Panc1 (cell line): ENCODE results near the gene STAT4. TPM values are rescaled to one million over a fixed set of nuclear protein-coding genes. Genes with fewer than 3 reads are reported as not detected.
A peak's percentile ranks its signal among the peaks of the same experiment; 100 is the strongest.

Experiments
- ATAC-seq: fragments of 200-7000 bp; cut with Tn5 transposase; 2 replicates; pipeline ENCODE4 v1.9.1; 2020; ENCODE audit warnings: mild to moderate bottlenecking, moderate library complexity
- BruUV-seq: library from RNA; stranded (reverse); fragments of 400-500 nt; replicated peaks from 2 replicates; lab custom pipeline; 2021; lab: Mats Ljungman, UMichigan
- CTCF ChIA-PET: fragments of 300-600 bp; sonication (Branson Sonifier 250); formaldehyde crosslinking; loops from one replicate; lab custom pipeline; 2022; ENCODE audit warnings: antibody characterized with exemption; lab: Charles Lee
- POLR2A ChIA-PET: fragments of 300-600 bp; sonication (Branson Sonifier 250); formaldehyde crosslinking; loops from one replicate; lab custom pipeline; 2022; ENCODE audit warnings: antibody characterized with exemption; lab: Charles Lee
- DNase-seq: peaks from one replicate; pipeline ENCODE4 v3.0.0-alpha.2; 2010; ENCODE audit warnings: low read depth, low spot score
- H3K27ac ChIP-seq: 2 replicates; pipeline ENCODE4 v1.5.1; 2011; ENCODE audit warnings: mild to moderate bottlenecking, low read length, inconsistent platforms
- H3K27me3 ChIP-seq: fragments of 200-500 bp; sonication (Bioruptor generic); 2 replicates; pipeline ENCODE4 v1.6.0; 2014; ENCODE audit warnings: low read length, inconsistent platforms; ENCODE audit not compliant: control insufficient read depth, insufficient read depth
- H3K36me3 ChIP-seq: fragments of 200-500 bp; sonication (Bioruptor generic); 2 replicates; pipeline ENCODE4 v1.5.1; 2014; ENCODE audit warnings: inconsistent platforms, mild to moderate bottlenecking, low read length, moderate library complexity; ENCODE audit not compliant: control insufficient read depth, insufficient read depth
- H3K4me1 ChIP-seq: 2 replicates; pipeline ENCODE4 v1.5.1; 2011; ENCODE audit warnings: inconsistent platforms, mild to moderate bottlenecking, low read length, moderate library complexity; ENCODE audit not compliant: control insufficient read depth, insufficient read depth
- H3K4me3 ChIP-seq, 2 experiments: 2 replicates each; pipeline ENCODE4 v1.5.1; 2011 to 2012; ENCODE audit warnings: low read depth in 2 of 2, low read length in 2 of 2, mild to moderate bottlenecking in 2 of 2, inconsistent platforms in 1 of 2, moderate library complexity in 1 of 2
- H3K9me3 ChIP-seq: fragments of 200-500 bp; sonication (Bioruptor generic); 2 replicates; pipeline ENCODE4 v1.5.1; 2014; ENCODE audit warnings: low read depth, mild to moderate bottlenecking, inconsistent platforms, low read length, moderate library complexity; ENCODE audit not compliant: control insufficient read depth, insufficient read depth
- CTCF ChIP-seq: fragments of 450-650 bp; IDR thresholded peaks from 2 replicates; pipeline ENCODE4 v1.5.1; 2017; ENCODE audit warnings: mild to moderate bottlenecking
- POLR2AphosphoS5 ChIP-seq: IDR thresholded peaks from 2 replicates; pipeline ENCODE4 v1.6.1; 2012; ENCODE audit warnings: mild to moderate bottlenecking, low read depth, low read length, moderate library complexity
- SIN3A ChIP-seq: IDR thresholded peaks from 2 replicates; pipeline ENCODE4 v1.6.1; 2012; ENCODE audit warnings: low read depth, mild to moderate bottlenecking, low read length, moderate library complexity, borderline replicate concordance; ENCODE audit not compliant: insufficient read depth
- TCF7L2 ChIP-seq: IDR thresholded peaks from 2 replicates; pipeline ENCODE4 v1.6.1; 2011; ENCODE audit warnings: mild to moderate bottlenecking, low read depth, low read length, inconsistent platforms
- in situ Hi-C: cut with HindIII; loops from 2 replicates; pipeline ENCODE4 v1.10.0; 2016; ENCODE audit warnings: low sequenced_read_pairs, low pct_unique_long_range_greater_than_20kb
- intact Hi-C: fragments of 100-400 bp; cut with micrococcal nuclease; formaldehyde crosslinking; loops from one replicate; pipeline ENCODE4 v1.10.0; 2022; ENCODE audit not compliant: unreplicated experiment
- total RNA-seq: library from RNA; stranded (reverse); gene quantifications from one replicate; pipeline ENCODE4 v1.2.1, GENCODE V29; 2021; ENCODE audit not compliant: unreplicated experiment
- TF ChIP-seq, protein P1 (sequence below), 2 experiments: IDR thresholded peaks; 2 replicates each; pipeline ENCODE4 v1.6.1; 2011 to 2012; ENCODE audit warnings: low read depth in 2 of 2, control low read depth in 1 of 2, low read length in 1 of 2, mild to moderate bottlenecking in 1 of 2, moderate library complexity in 1 of 2; ENCODE audit not compliant: insufficient read depth in 1 of 2

Gene STAT4
- total RNA-seq, 1 experiment from 2014 or later = 0.05 TPM

DNA sequence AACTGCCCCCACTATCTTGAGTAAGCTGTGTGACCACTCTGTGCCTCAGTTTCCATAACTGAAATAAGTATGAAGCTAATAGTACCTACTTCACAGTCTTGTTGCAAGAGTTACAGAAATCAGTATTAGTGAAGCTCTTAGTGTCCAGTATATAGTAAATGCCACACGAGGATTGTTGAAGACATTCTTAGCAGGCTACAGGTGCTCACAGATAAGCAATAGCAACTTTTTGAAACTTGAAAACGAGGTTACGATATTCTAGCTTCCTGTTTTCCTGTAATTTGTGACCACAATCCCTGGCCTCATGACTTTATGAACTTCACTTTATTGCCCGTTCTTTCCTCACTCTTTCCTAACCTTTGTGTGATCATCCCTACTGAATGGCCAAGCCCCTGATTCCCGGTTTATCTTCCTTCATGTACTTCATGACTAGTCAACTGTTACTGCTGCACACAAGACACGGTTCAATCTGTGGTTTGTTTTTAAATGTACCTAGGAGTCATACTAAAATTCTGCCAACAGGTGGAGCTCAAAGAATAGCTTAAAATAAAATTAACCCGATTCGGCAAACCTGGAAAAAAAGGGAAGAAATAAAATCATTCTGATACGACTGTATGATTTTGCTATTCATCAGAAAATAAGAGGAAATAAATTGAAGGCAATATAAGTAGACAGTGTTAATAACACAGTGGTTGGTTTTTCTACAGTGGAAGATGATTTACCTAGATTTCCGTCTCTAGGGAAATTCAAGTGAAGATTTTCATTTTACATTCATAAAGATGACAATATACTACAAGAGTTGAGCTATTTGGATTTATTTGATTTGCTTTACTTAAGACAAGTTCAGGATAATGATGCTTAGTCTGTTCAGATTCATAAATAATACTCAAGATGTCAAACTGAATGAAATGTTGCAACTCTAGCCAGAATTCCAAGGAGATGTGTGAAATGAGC lies 98.7 kb downstream of the STAT4 start:
- DNase-seq = no peak
- no peak overlapping the region for H3K4me3 ChIP-seq
- intact Hi-C loops = no loop called here
- ATAC-seq = peak; percentile 79; the same call in 1 of the 2 replicates
- peaks cover 3% of the 10 kb centered on the region; the same call in 1 of the 2 replicates for H3K4me1 ChIP-seq
- peaks cover 6% of the 10 kb centered on the region; the same call in 1 of the 2 replicates for H3K27me3 ChIP-seq
- no TSS peak for BruUV-seq
- TF ChIP-seq, protein P1, sequence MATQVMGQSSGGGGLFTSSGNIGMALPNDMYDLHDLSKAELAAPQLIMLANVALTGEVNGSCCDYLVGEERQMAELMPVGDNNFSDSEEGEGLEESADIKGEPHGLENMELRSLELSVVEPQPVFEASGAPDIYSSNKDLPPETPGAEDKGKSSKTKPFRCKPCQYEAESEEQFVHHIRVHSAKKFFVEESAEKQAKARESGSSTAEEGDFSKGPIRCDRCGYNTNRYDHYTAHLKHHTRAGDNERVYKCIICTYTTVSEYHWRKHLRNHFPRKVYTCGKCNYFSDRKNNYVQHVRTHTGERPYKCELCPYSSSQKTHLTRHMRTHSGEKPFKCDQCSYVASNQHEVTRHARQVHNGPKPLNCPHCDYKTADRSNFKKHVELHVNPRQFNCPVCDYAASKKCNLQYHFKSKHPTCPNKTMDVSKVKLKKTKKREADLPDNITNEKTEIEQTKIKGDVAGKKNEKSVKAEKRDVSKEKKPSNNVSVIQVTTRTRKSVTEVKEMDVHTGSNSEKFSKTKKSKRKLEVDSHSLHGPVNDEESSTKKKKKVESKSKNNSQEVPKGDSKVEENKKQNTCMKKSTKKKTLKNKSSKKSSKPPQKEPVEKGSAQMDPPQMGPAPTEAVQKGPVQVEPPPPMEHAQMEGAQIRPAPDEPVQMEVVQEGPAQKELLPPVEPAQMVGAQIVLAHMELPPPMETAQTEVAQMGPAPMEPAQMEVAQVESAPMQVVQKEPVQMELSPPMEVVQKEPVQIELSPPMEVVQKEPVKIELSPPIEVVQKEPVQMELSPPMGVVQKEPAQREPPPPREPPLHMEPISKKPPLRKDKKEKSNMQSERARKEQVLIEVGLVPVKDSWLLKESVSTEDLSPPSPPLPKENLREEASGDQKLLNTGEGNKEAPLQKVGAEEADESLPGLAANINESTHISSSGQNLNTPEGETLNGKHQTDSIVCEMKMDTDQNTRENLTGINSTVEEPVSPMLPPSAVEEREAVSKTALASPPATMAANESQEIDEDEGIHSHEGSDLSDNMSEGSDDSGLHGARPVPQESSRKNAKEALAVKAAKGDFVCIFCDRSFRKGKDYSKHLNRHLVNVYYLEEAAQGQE (IDR thresholded peaks at IDR 0.05; ENCODE audit: insufficient read depth in 1 of 2, low read depth in 2 of 2, low read length in 1 of 2) = no peak
- TF ChIP-seq CTCF = peak; percentile 67
- POLR2A ChIA-PET = interaction anchor here (1.2 kb wide), 1 partner anchor 103 kb away, joined by 3 read pairs; no protein-coding TSS in a partner anchor
- in situ Hi-C loops = no loop called here
- H3K9me3 ChIP-seq = no peaks in the 10 kb centered on the region
- H3K27ac ChIP-seq = no peak overlapping the region
- no peaks in the 10 kb centered on the region for H3K36me3 ChIP-seq
- CTCF ChIA-PET = interaction anchor here (0.6 to 2.7 kb wide), 7 partner anchors 103 to 469 kb away, joined by 3 to 31 read pairs (median 3); no protein-coding TSS in a partner anchor

DNA sequence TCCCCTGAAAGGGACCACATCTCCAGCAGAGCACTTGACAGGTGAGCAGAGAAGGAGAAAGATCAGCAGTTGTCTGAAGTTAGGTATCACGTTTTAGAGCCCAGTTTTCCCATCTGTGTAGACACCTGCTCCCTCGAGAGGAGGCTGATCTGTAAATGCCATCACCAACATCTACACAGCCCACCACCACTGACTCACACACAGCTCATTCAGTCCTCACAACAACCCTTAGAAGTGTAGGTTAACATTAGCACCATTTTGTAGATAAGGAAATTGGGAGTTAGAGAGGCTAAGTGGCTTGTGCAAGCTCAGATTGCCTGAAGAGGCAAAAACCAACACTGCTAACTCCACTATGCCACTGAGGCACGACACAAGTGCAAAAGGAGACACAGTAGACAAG lies 99.6 kb downstream of the STAT4 start:
- intact Hi-C loops (no loop called here), in situ Hi-C loops (no loop called here)
- ChIA-PET POLR2A (no interaction called here), CTCF (interaction anchor here (2.7 kb wide), 1 partner anchor 104 kb away, joined by 31 read pairs; no protein-coding TSS in a partner anchor)
- no peak overlapping the region for H3K27ac ChIP-seq
- H3K36me3 ChIP-seq = no peaks in the 10 kb centered on the region
- H3K9me3 ChIP-seq = no peaks in the 10 kb centered on the region
- DNase-seq (no peak), ATAC-seq (peak; percentile 36; the same call in 1 of the 2 replicates)
- no peak overlapping the region for H3K4me3 ChIP-seq
- peaks cover 6% of the 10 kb centered on the region; the same call in 1 of the 2 replicates for H3K27me3 ChIP-seq
- TF ChIP-seq, protein P1 (IDR thresholded peaks at IDR 0.05; ENCODE audit: insufficient read depth in 1 of 2, low read depth in 2 of 2, low read length in 1 of 2) = no peak
- TF ChIP-seq SIN3A (no peak), TCF7L2 (no peak), CTCF (no peak), POLR2AphosphoS5 (no peak)
- BruUV-seq = no TSS peak
- peaks cover 3% of the 10 kb centered on the region; the same call in 1 of the 2 replicates for H3K4me1 ChIP-seq
